Hepatocyte (in vitro differentiated cells): ENCODE data around the gene OPTC.

Experiments
- EZH2 ChIP-seq: fragments of 200-600 bp; sonication (generic); IDR thresholded peaks from 2 replicates; pipeline ENCODE4 v1.6.1; 2016; ENCODE audit warnings: antibody characterized with exemption, mild to moderate bottlenecking, borderline replicate concordance
- TF ChIP-seq, protein P1 (sequence below): fragments of 200-600 bp; sonication (generic); IDR thresholded peaks from 2 replicates; pipeline ENCODE4 v1.5.1; 2016; ENCODE audit warnings: antibody characterized with exemption, mild to moderate bottlenecking; ENCODE audit not compliant: poor library complexity

DNA sequence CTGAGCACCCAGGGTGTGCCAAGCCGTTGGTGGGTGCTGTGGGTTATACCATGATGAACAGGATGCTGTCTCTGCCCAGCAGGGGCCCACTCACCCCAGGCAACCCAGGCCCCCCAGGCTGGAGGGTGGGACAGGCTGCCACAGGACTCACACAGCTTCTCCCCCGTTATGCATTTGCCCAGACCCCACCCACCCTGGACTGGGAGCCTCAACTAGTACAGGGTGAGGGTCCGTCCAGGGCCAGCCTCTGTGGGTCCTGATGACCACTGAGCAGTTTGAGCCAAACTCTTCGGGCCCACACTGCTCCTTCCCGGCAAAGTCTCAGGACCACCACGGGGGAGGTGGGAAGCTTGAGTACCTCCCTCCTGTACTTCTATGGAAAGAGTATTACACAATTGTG, 22.1 kb upstream of the OPTC start:
- TF ChIP-seq, protein P1, sequence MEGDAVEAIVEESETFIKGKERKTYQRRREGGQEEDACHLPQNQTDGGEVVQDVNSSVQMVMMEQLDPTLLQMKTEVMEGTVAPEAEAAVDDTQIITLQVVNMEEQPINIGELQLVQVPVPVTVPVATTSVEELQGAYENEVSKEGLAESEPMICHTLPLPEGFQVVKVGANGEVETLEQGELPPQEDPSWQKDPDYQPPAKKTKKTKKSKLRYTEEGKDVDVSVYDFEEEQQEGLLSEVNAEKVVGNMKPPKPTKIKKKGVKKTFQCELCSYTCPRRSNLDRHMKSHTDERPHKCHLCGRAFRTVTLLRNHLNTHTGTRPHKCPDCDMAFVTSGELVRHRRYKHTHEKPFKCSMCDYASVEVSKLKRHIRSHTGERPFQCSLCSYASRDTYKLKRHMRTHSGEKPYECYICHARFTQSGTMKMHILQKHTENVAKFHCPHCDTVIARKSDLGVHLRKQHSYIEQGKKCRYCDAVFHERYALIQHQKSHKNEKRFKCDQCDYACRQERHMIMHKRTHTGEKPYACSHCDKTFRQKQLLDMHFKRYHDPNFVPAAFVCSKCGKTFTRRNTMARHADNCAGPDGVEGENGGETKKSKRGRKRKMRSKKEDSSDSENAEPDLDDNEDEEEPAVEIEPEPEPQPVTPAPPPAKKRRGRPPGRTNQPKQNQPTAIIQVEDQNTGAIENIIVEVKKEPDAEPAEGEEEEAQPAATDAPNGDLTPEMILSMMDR, result no peak
- TF ChIP-seq EZH2, result no peak
